Breast epithelium (tissue), 4 donors: ENCODE measurements around the gene PHIP. TPM values are rescaled to one million over a fixed set of nuclear protein-coding genes. Genes with fewer than 3 reads are reported as not detected.

Experiments used
- DNase-seq, 2 donors: peaks; one replicate each; pipeline ENCODE4 v3.0.0-alpha.2; 2019; ENCODE audit warnings: low spot score in 2 of 2
- H3K27ac ChIP-seq, 2 donors: fragments of 200-600 bp; sonication (generic) in 1 of 2; one replicate each; pipeline ENCODE4 v1.5.1; 2016 to 2019; ENCODE audit warnings: mild to moderate bottlenecking in 1 of 2
- H3K27me3 ChIP-seq, 2 donors: fragments of 200-600 bp; sonication (generic) in 1 of 2; one replicate each; pipeline versions ENCODE4 v1.5.1 to v1.6.0; 2017 to 2019; ENCODE audit warnings: control low read depth in 1 of 2, mild to moderate bottlenecking in 1 of 2
- H3K36me3 ChIP-seq: fragments of 200-600 bp; one replicate; pipeline ENCODE4 v1.5.1; 2019
- H3K4me1 ChIP-seq, 2 donors: fragments of 200-600 bp; sonication (generic); one replicate each; pipeline ENCODE4 v1.5.1; 2016 to 2019; ENCODE audit warnings: control low read depth in 1 of 2
- H3K4me3 ChIP-seq, 3 donors: fragments of 200-600 bp; sonication (generic); 1 replicate in 2 of 3; 2 replicates in 1 of 3; pipeline ENCODE4 v1.5.1; 2016 to 2019; ENCODE audit warnings: mild to moderate bottlenecking in 3 of 3, moderate library complexity in 2 of 3
- H3K9me3 ChIP-seq, 2 donors: fragments of 200-600 bp; sonication (generic) in 1 of 2; one replicate each; pipeline ENCODE4 v1.5.1; 2016 to 2019; ENCODE audit warnings: control low read depth in 1 of 2
- CTCF ChIP-seq, 3 donors: fragments of 450-650 bp; IDR thresholded peaks; one replicate each; pipeline ENCODE4 v1.5.1; 2016 to 2017; ENCODE audit warnings: antibody characterized with exemption in 3 of 3, mild to moderate bottlenecking in 3 of 3, moderate library complexity in 3 of 3
- POLR2A ChIP-seq: fragments of 450-650 bp; IDR thresholded peaks from one replicate; pipeline ENCODE4 v1.6.1; 2016; ENCODE audit warnings: antibody characterized with exemption, mild to moderate bottlenecking, moderate library complexity
- POLR2AphosphoS5 ChIP-seq, 3 donors: sonication (generic); formaldehyde crosslinking; IDR thresholded peaks; one replicate each; pipeline ENCODE4 v1.6.1; 2017; ENCODE audit warnings: antibody characterized with exemption in 3 of 3
- intact Hi-C: fragments of 100-400 bp; cut with DNase I; formaldehyde crosslinking; loops from one replicate; pipeline ENCODE4 v1.15.1; 2023; ENCODE audit warnings: low total_unique reads
- total RNA-seq, 3 donors: library from RNA; depleted of rRNA; stranded (reverse); fragments of >200 nt; gene quantifications; one replicate each; pipeline ENCODE4 v1.1.0, GENCODE V29; 2016

PHIP gene
- total RNA-seq, 3 donors from 2014 or later: 31.7 to 73.6 (median 44.9) TPM

DNA sequence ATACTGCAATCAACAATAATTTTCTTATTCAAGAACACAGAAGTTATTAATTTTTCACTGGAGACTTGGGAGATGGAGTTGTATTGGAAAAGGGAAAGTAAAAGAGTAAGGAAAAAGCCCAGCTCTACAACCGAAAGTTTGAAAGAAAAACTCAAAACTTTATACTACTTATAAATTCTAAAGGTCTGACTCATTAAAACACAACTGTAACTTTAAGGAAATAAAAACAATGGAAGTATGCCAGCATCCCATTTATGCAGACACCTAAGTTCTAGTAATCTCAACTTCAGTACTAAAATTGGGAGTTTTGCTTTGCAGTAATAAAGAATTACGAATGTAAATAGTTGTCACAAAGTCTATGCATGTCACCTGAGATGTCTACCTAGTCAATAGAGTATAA lies 130.1 kb downstream of the PHIP start:
- Histone ChIP-seq H3K27me3 (no peaks in the 10 kb centered on the region), H3K27ac (no peak overlapping the region), H3K4me1 (no peaks in the 10 kb centered on the region), H3K4me3 (no peak overlapping the region), H3K9me3 (peaks cover 0 to 10% of the 10 kb centered on the region in 2 donors), H3K36me3 (peaks cover 30% of the 10 kb centered on the region)
- intact Hi-C loops: no loop called here
- DNase-seq: no peak
- no peak for TF ChIP-seq POLR2A
- TF ChIP-seq CTCF (IDR thresholded peaks at IDR 0.05): no peak
- TF ChIP-seq POLR2AphosphoS5 (IDR thresholded peaks at IDR 0.05): no peak

- H3K4me1 ChIP-seq: no peaks in the 10 kb centered on the region
- peaks cover 0 to 10% of the 10 kb centered on the region in 2 donors for H3K9me3 ChIP-seq
- H3K36me3 ChIP-seq: peaks cover 32% of the 10 kb centered on the region
Measured at GRCh38 chr6:78947529-78947928, 130.5 kb downstream of the PHIP start.

DNA sequence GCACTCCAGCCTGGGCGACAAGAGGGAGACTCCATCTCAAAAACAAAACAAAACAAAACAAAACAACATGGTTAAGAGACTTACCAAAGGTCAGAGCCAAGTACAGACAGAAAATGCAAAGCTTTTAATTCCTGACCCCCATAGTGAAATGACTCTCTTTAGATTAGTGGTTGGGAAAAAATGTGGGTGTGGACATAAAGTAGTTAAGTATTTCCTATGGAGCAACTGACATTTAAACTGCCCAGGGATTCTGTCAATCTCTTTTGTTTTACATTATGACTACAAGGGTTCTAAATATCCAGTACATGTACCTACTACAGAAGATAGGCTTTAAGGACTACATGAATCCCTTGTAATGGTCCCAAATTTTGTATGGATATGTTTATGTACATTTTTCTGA lies 135.6 kb downstream of the PHIP start:
- Histone ChIP-seq H3K4me3 (no peak overlapping the region), H3K36me3 (peaks cover 16% of the 10 kb centered on the region), H3K27ac (no peak overlapping the region), H3K27me3 (no peaks in the 10 kb centered on the region), H3K9me3 (no peaks in the 10 kb centered on the region), H3K4me1 (no peaks in the 10 kb centered on the region)
- TF ChIP-seq POLR2AphosphoS5 (IDR thresholded peaks at IDR 0.05) (no peak), CTCF (IDR thresholded peaks at IDR 0.05) (no peak), POLR2A (no peak)
- no peak for DNase-seq
- intact Hi-C loops: no loop called here

More at GRCh38 chr6:78947529-78947928, 130.5 kb downstream of the PHIP start:
- intact Hi-C loops: no loop called here
- H3K27ac ChIP-seq: no peak overlapping the region
- no peak for DNase-seq
- H3K27me3 ChIP-seq: no peaks in the 10 kb centered on the region
- H3K4me3 ChIP-seq: no peak overlapping the region
- TF ChIP-seq CTCF (IDR thresholded peaks at IDR 0.05) (no peak), POLR2A (no peak), POLR2AphosphoS5 (IDR thresholded peaks at IDR 0.05) (no peak)

GRCh38 chr6:78936515-78936914 lies 141.5 kb downstream of the PHIP start:
- intact Hi-C loops: no loop called here
- no peak for DNase-seq
- Histone ChIP-seq H3K4me1 (no peaks in the 10 kb centered on the region), H3K27me3 (no peaks in the 10 kb centered on the region), H3K9me3 (peaks cover 12 to 13% of the 10 kb centered on the region in 2 donors), H3K4me3 (no peak overlapping the region), H3K27ac (no peak overlapping the region), H3K36me3 (no peaks in the 10 kb centered on the region)
- TF ChIP-seq CTCF (IDR thresholded peaks at IDR 0.05): no peak
- no peak for TF ChIP-seq POLR2A
- TF ChIP-seq POLR2AphosphoS5 (IDR thresholded peaks at IDR 0.05): no peak

DNA sequence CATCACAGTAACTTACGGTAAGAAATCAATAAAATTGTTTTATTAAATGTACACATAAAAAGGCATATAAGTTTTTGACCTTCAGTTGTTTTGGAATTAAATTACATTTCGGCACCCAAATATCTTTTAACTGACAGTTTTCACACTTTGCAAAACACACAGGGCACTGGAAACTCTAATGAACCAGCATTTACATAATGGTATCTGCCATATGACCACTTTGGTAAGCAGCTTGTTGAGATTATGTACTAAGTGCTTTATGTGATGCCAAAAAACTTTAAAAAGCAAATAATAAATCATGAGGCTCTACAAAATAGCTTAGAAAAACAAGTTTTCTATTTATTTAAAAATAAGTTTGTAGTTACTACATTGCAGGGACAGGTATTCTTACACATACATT lies 142.5 kb downstream of the PHIP start:
- H3K36me3 ChIP-seq: no peaks in the 10 kb centered on the region
- no peak overlapping the region for H3K4me3 ChIP-seq
- peaks cover 12 to 13% of the 10 kb centered on the region in 2 donors for H3K9me3 ChIP-seq
- TF ChIP-seq POLR2AphosphoS5 (IDR thresholded peaks at IDR 0.05) (no peak), POLR2A (no peak), CTCF (IDR thresholded peaks at IDR 0.05) (no peak)
- intact Hi-C loops: no loop called here
- no peaks in the 10 kb centered on the region for H3K27me3 ChIP-seq
- no peaks in the 10 kb centered on the region for H3K4me1 ChIP-seq
- no peak for DNase-seq
- H3K27ac ChIP-seq: no peak overlapping the region
